Motor neuron (in vitro differentiated cells): ENCODE data around the gene MPPED1. TPM values are rescaled to one million over a fixed set of nuclear protein-coding genes. Genes with fewer than 3 reads are reported as not detected.

Experiments used
- ATAC-seq, 8 experiments: fragments of 200-7000 bp; cut with Tn5 transposase; replicated peaks in 6 of 8; 2 replicates each; pipeline ENCODE4 v1.8.0; 2021; ENCODE audit warnings: mild to moderate bottlenecking in 8 of 8, moderate library complexity in 8 of 8
- H3K27ac ChIP-seq, 2 donors: fragments of 250-450 bp; sonication (Bioruptor Pico); 2 replicates each; pipeline ENCODE4 v1.9.0; 2021; ENCODE audit warnings: antibody characterized with exemption in 2 of 2, mild to moderate bottlenecking in 2 of 2, moderate library complexity in 1 of 2
- H3K4me1 ChIP-seq, 2 donors: fragments of 250-450 bp; sonication (Bioruptor Pico); replicated peaks in 1 of 2; 2 replicates each; pipeline ENCODE4 v1.6.1; 2021; ENCODE audit warnings: antibody characterized with exemption in 2 of 2, mild to moderate bottlenecking in 2 of 2, moderate library complexity in 1 of 2
- H3K4me3 ChIP-seq, 5 donors: fragments of 250-450 bp; sonication (Bioruptor Pico); 2 replicates each; pipeline ENCODE4 v1.9.0; 2021; ENCODE audit warnings: antibody characterized with exemption in 5 of 5, mild to moderate bottlenecking in 5 of 5, moderate library complexity in 4 of 5
- WGBS, 10 experiments: fragments of 450-650 bp; shearing (Covaris generic); methylation state at CpG; one replicate each; pipeline ENCODE4 v1.0.0; 2022; 5-methylcytosine and 5-hydroxymethylcytosine counted together
- in situ Hi-C, 9 experiments: fragments of 400-800 bp; cut with MboI; loops; one replicate each; pipeline ENCODE4 v1.15.0; 2021; ENCODE audit warnings: low sequenced_read_pairs in 9 of 9, low pct_unique_long_range_greater_than_20kb in 2 of 9; ENCODE audit not compliant: unreplicated experiment in 9 of 9
- total RNA-seq, 8 experiments: library from RNA; unstranded; fragments of 300-600 nt; gene quantifications; 2 replicates each; pipeline versions ENCODE4 v1.2.3 to v1.2.4, GENCODE V29; 2022

Gene MPPED1
- total RNA-seq, 8 experiments from 2014 or later = 0.13 to 2.0 (median 0.61) TPM

GRCh38 chr22:43526117-43526655 is 114.4 kb downstream of the MPPED1 start:
- Histone ChIP-seq H3K4me3 (no peak overlapping the region), H3K27ac (no peak overlapping the region), H3K4me1 (no peaks in the 10 kb centered on the region)
- WGBS, 10 experiments = 0 to 87% (median 82%) methylated on average over 3 to 6 of the region's 7 CpGs; no CpG with 5 or more reads in 5 of the 10 experiments
- no peak for ATAC-seq
- in situ Hi-C loops = no loop called here

- Histone ChIP-seq H3K4me3 (no peak overlapping the region), H3K4me1 (no peaks in the 10 kb centered on the region), H3K27ac (no peak overlapping the region)
- in situ Hi-C loops = no loop called here
- ATAC-seq = no peak
- WGBS, 10 experiments = 54 to 91% methylated on average over 2 to 4 of the region's 5 CpGs; no CpG with 5 or more reads in 8 of the 10 experiments
These were observed 115.1 kb downstream of the MPPED1 start for GRCh38 chr22:43526946-43527345.

GRCh38 chr22:43528601-43529360 is 117.0 kb downstream of the MPPED1 start:
- in situ Hi-C loops = no loop called here
- no peak overlapping the region for H3K4me3 ChIP-seq
- 0 to 100% (median 66%) methylated on average over 1 to 9 of the region's 12 CpGs; no CpG with 5 or more reads in 1 of the 10 experiments for WGBS, 10 experiments
- no peaks in the 10 kb centered on the region for H3K4me1 ChIP-seq
- no peak overlapping the region for H3K27ac ChIP-seq
- no peak for ATAC-seq

- Histone ChIP-seq H3K27ac (no peak overlapping the region), H3K4me3 (no peak overlapping the region), H3K4me1 (no peaks in the 10 kb centered on the region)
- 0 to 100% (median 86%) methylated on average over 1 to 2 of the region's 2 CpGs; no CpG with 5 or more reads in 4 of the 10 experiments for WGBS, 10 experiments
- no peak for ATAC-seq
- in situ Hi-C loops = no loop called here
These were observed 117.6 kb downstream of the MPPED1 start for GRCh38 chr22:43529461-43529860.

GRCh38 chr22:43529934-43530333 is 118.1 kb downstream of the MPPED1 start:
- in situ Hi-C loops = no loop called here
- H3K27ac ChIP-seq = no peak overlapping the region
- WGBS, 10 experiments = 0 to 100% (median 85%) methylated on average over 1 to 5 of the region's 9 CpGs; no CpG with 5 or more reads in 4 of the 10 experiments
- H3K4me3 ChIP-seq = no peak overlapping the region
- H3K4me1 ChIP-seq = no peaks in the 10 kb centered on the region
- no peak for ATAC-seq

GRCh38 chr22:43530349-43531201 is 118.8 kb downstream of the MPPED1 start:
- H3K27ac ChIP-seq = no peak overlapping the region
- ATAC-seq = peak in 1 of 8 experiments; percentile 24
- in situ Hi-C loops = no loop called here
- H3K4me3 ChIP-seq = no peak overlapping the region
- WGBS, 10 experiments = 28 to 87% (median 67%) methylated on average over 1 to 11 of the region's 34 CpGs; no CpG with 5 or more reads in 1 of the 10 experiments
- no peaks in the 10 kb centered on the region for H3K4me1 ChIP-seq

- no peak overlapping the region for H3K27ac ChIP-seq
- no peak for ATAC-seq
- in situ Hi-C loops = no loop called here
- H3K4me3 ChIP-seq = no peak overlapping the region
- WGBS, 10 experiments = 0 to 100% (median 75%) methylated on average over 1 of the region's 4 CpGs; no CpG with 5 or more reads in 4 of the 10 experiments
- no peaks in the 10 kb centered on the region for H3K4me1 ChIP-seq
These were observed 119.8 kb downstream of the MPPED1 start for GRCh38 chr22:43531651-43532050.

- WGBS, 10 experiments = 5 to 100% (median 86%) methylated on average over 1 to 10 of the region's 17 CpGs; no CpG with 5 or more reads in 1 of the 10 experiments
- in situ Hi-C loops = no loop called here
- H3K27ac ChIP-seq = no peak overlapping the region
- no peak overlapping the region for H3K4me3 ChIP-seq
- ATAC-seq = no peak
- H3K4me1 ChIP-seq = no peaks in the 10 kb centered on the region
These were observed 120.7 kb downstream of the MPPED1 start for GRCh38 chr22:43532301-43533155.

- 57 to 83% (median 72%) methylated on average over 1 of the region's 3 CpGs; no CpG with 5 or more reads in 6 of the 10 experiments for WGBS, 10 experiments
- no peak overlapping the region for H3K4me3 ChIP-seq
- no peaks in the 10 kb centered on the region for H3K4me1 ChIP-seq
- ATAC-seq = no peak
- in situ Hi-C loops = no loop called here
- H3K27ac ChIP-seq = no peak overlapping the region
These were observed 121.3 kb downstream of the MPPED1 start for GRCh38 chr22:43533156-43533530.

GRCh38 chr22:43533656-43534428 is 122.0 kb downstream of the MPPED1 start:
- H3K4me3 ChIP-seq = no peak overlapping the region
- ATAC-seq = no peak
- 0 to 93% (median 53%) methylated on average over 2 to 8 of the region's 10 CpGs; no CpG with 5 or more reads in 3 of the 10 experiments for WGBS, 10 experiments
- H3K27ac ChIP-seq = no peak overlapping the region
- in situ Hi-C loops = no loop called here
- no peaks in the 10 kb centered on the region for H3K4me1 ChIP-seq

- no peak overlapping the region for H3K27ac ChIP-seq
- ATAC-seq = no peak
- in situ Hi-C loops = no loop called here
These were observed 123.1 kb downstream of the MPPED1 start for GRCh38 chr22:43534916-43535315.

GRCh38 chr22:43535336-43535735 is 123.5 kb downstream of the MPPED1 start:
- no peak for ATAC-seq
- in situ Hi-C loops = no loop called here
- Histone ChIP-seq H3K4me3 (no peak overlapping the region), H3K27ac (no peak overlapping the region), H3K4me1 (peaks cover 0 to 6% of the 10 kb centered on the region in 2 donors)
- WGBS, 10 experiments = 40 to 100% (median 85%) methylated on average over 1 to 5 of the region's 7 CpGs; no CpG with 5 or more reads in 5 of the 10 experiments

More at GRCh38 chr22:43534916-43535315, 123.1 kb downstream of the MPPED1 start:
- H3K4me3 ChIP-seq = no peak overlapping the region
- H3K4me1 ChIP-seq = peaks cover 0 to 1% of the 10 kb centered on the region in 2 donors
- 21 to 91% (median 76%) methylated on average over 1 to 4 of the region's 6 CpGs; no CpG with 5 or more reads in 4 of the 10 experiments for WGBS, 10 experiments
